Spleen (tissue), 11 donors: ENCODE data around the gene MYOF. TPM values are rescaled to one million over a fixed set of nuclear protein-coding genes. Genes with fewer than 3 reads are reported as not detected.

ENCODE experiments used
- DNase-seq: peaks from one replicate; pipeline ENCODE4 v3.0.0-alpha.2; 2020
- H3K27ac ChIP-seq, 8 donors: fragments of 200-600 bp; sonication (generic) in 7 of 8; 1 replicate in 4 of 8; 2 replicates in 4 of 8; pipeline versions ENCODE4 v1.5.0 to v1.8.0; 2016 to 2021; ENCODE audit warnings: inconsistent platforms in 4 of 8, mild to moderate bottlenecking in 4 of 8, moderate library complexity in 1 of 8
- H3K27me3 ChIP-seq, 7 donors: fragments of 200-600 bp; sonication (generic) in 6 of 7; replicated peaks in 1 of 7; 1 replicate in 4 of 7; 2 replicates in 3 of 7; pipeline versions ENCODE4 v1.5.0 to v1.8.0; 2016 to 2021; ENCODE audit warnings: inconsistent platforms in 3 of 7, mild to moderate bottlenecking in 1 of 7
- H3K36me3 ChIP-seq, 6 donors: fragments of 200-600 bp; sonication (generic) in 5 of 6; 1 replicate in 4 of 6; 2 replicates in 2 of 6; pipeline versions ENCODE4 v1.5.0 to v1.8.0; 2016 to 2021; ENCODE audit warnings: inconsistent platforms in 2 of 6
- H3K4me1 ChIP-seq, 6 donors: fragments of 200-600 bp; sonication (generic) in 5 of 6; 1 replicate in 3 of 6; 2 replicates in 3 of 6; pipeline versions ENCODE4 v1.5.0 to v1.8.0; 2016 to 2021; ENCODE audit warnings: inconsistent platforms in 3 of 6
- H3K4me3 ChIP-seq, 8 donors: fragments of 200-600 bp; sonication (generic) in 7 of 8; 1 replicate in 4 of 8; 2 replicates in 4 of 8; pipeline versions ENCODE4 v1.5.0 to v1.8.0; 2016 to 2021; ENCODE audit warnings: inconsistent platforms in 4 of 8, mild to moderate bottlenecking in 4 of 8, moderate library complexity in 2 of 8
- H3K9me3 ChIP-seq, 8 donors: fragments of 200-600 bp; sonication (generic) in 7 of 8; 1 replicate in 4 of 8; 2 replicates in 4 of 8; pipeline versions ENCODE4 v1.5.0 to v1.8.0; 2016 to 2021; ENCODE audit warnings: inconsistent platforms in 4 of 8
- CTCF ChIP-seq, 11 experiments: fragments of 200-600 bp in 7 of 11; fragments of 450-650 bp in 4 of 11; sonication (generic) in 4 of 11; IDR thresholded peaks in 8 of 11; conservative IDR thresholded peaks in 3 of 11; 1 replicate in 7 of 11; 2 replicates in 4 of 11; pipeline versions ENCODE4 v1.4.0 to v1.8.0; 2016 to 2021; ENCODE audit warnings: antibody characterized with exemption in 11 of 11, inconsistent platforms in 4 of 11, mild to moderate bottlenecking in 1 of 11
- POLR2A ChIP-seq, 3 donors: fragments of 450-650 bp; IDR thresholded peaks; one replicate each; pipeline ENCODE4 v1.5.1; 2017; ENCODE audit warnings: antibody characterized with exemption in 3 of 3, mild to moderate bottlenecking in 1 of 3
- POLR2AphosphoS5 ChIP-seq, 3 donors: sonication (generic); formaldehyde crosslinking; IDR thresholded peaks; one replicate each; pipeline ENCODE4 v1.5.1; 2017; ENCODE audit warnings: antibody characterized with exemption in 3 of 3
- WGBS, 5 donors: extraction: QIAGEN DNeasy Blood & Tissue Kit in 3 of 5; methylation state at CpG; one replicate each; pipeline versions ENCODE4 v1.1.5 to v1.1.7; 2013 to 2018; 5-methylcytosine and 5-hydroxymethylcytosine counted together
- intact Hi-C: fragments of 100-400 bp; cut with DNase I; formaldehyde crosslinking; loops from one replicate; pipeline ENCODE4 v1.15.0; 2023; ENCODE audit warnings: low total_unique reads
- polyA plus RNA-seq, 3 donors: library from polyadenylated mRNA; stranded (reverse); fragments of 200-250 nt; gene quantifications; one replicate each; pipeline ENCODE4 v1.2.1, GENCODE V29; 2013
- total RNA-seq, 7 donors: library from RNA; depleted of rRNA in 3 of 7; stranded (reverse); fragments of >200 nt in 3 of 7; fragmentation: NEBNext Ultra II Directional in 4 of 7; extraction: Animal tissue kit (Norgen Biotek cat#: 25700) in 4 of 7; gene quantifications; one replicate each; pipeline versions ENCODE4 v1.1.0 to v1.2.1, GENCODE V29; 2016 to 2021
- donor health status: healthy with polysubstance abuse.
- donor health status: DM: no; HTN: no; CAD: no; lungs with moderate emphysema.
- donor health status: DM: no; HTN: no; CAD: no.
- donor health status: Bipolar disorder and iron deficiency.
- donor health status: healthy.
- donor health status: DM: no; HTN: no; CAD: no.
- donor health status: DM: yes; HTN: yes; CAD: no.

The MYOF gene
- total and polyA plus RNA-seq, 10 donors, result 1.5 to 50.8 (median 20.9) TPM

- no peak for DNase-seq
- H3K27me3 ChIP-seq, result peaks cover 0 to 5% (median 0%) of the 10 kb centered on the region in 7 donors
- TF ChIP-seq POLR2AphosphoS5 (IDR thresholded peaks at IDR 0.05), result no peak
- TF ChIP-seq POLR2A (IDR thresholded peaks at IDR 0.05), result no peak
- no peak for TF ChIP-seq CTCF (IDR thresholded peaks at IDR 0.05 in 8 of 11, conservative IDR thresholded peaks at IDR 0.05 in 3 of 11)
- no peak overlapping the region for H3K27ac ChIP-seq
- whole genome bisulfite sequencing, 5 donors, result 86 to 95% (median 89%) methylated on average over 6 to 7 of the region's 7 CpGs
- no peak overlapping the region for H3K4me3 ChIP-seq
- H3K4me1 ChIP-seq, result no peaks in the 10 kb centered on the region
- intact Hi-C loops, result no loop called here
- peaks cover 0 to 84% (median 6%) of the 10 kb centered on the region in 6 donors for H3K36me3 ChIP-seq
- H3K9me3 ChIP-seq, result no peaks in the 10 kb centered on the region
These were observed 144.8 kb downstream of the MYOF start for GRCh38 chr10:93337309-93337721.

- DNase-seq, result no peak
- Histone ChIP-seq H3K9me3 (no peaks in the 10 kb centered on the region), H3K36me3 (peaks cover 0 to 83% (median 6%) of the 10 kb centered on the region in 6 donors), H3K27me3 (peaks cover 0 to 11% (median 0%) of the 10 kb centered on the region in 7 donors), H3K4me3 (no peak overlapping the region), H3K27ac (no peak overlapping the region), H3K4me1 (no peaks in the 10 kb centered on the region)
- intact Hi-C loops, result no loop called here
- TF ChIP-seq POLR2AphosphoS5 (IDR thresholded peaks at IDR 0.05) (no peak), CTCF (IDR thresholded peaks at IDR 0.05 in 8 of 11, conservative IDR thresholded peaks at IDR 0.05 in 3 of 11) (no peak), POLR2A (IDR thresholded peaks at IDR 0.05) (no peak)
- 83 to 97% (median 95%) methylated on average over 1 of the region's 1 CpG for WGBS, 5 donors
These were observed 145.5 kb downstream of the MYOF start for GRCh38 chr10:93336678-93337077.

- intact Hi-C loops, result no loop called here
- no peak for DNase-seq
- no peak for TF ChIP-seq CTCF (IDR thresholded peaks at IDR 0.05 in 8 of 11, conservative IDR thresholded peaks at IDR 0.05 in 3 of 11)
- TF ChIP-seq POLR2A (IDR thresholded peaks at IDR 0.05), result no peak
- TF ChIP-seq POLR2AphosphoS5 (IDR thresholded peaks at IDR 0.05), result no peak
- Histone ChIP-seq H3K27ac (no peak overlapping the region), H3K36me3 (peaks cover 0 to 83% (median 6%) of the 10 kb centered on the region in 6 donors), H3K4me3 (no peak overlapping the region), H3K9me3 (no peaks in the 10 kb centered on the region), H3K4me1 (no peaks in the 10 kb centered on the region), H3K27me3 (peaks cover 0 to 17% (median 0%) of the 10 kb centered on the region in 7 donors)
- WGBS, 5 donors, result 88 to 94% (median 90%) methylated on average over 6 of the region's 6 CpGs
These were observed 146.0 kb downstream of the MYOF start for GRCh38 chr10:93336110-93336509.

GRCh38 chr10:93334901-93335327, 147.2 kb downstream of the MYOF start:
- no peaks in the 10 kb centered on the region for H3K9me3 ChIP-seq
- 83 to 93% (median 91%) methylated on average over 9 of the region's 9 CpGs for WGBS, 5 donors
- no peak overlapping the region for H3K27ac ChIP-seq
- H3K27me3 ChIP-seq, result peaks cover 0 to 27% (median 0%) of the 10 kb centered on the region in 7 donors
- H3K36me3 ChIP-seq, result peaks cover 0 to 86% (median 6%) of the 10 kb centered on the region in 6 donors
- no peak for DNase-seq
- H3K4me3 ChIP-seq, result no peak overlapping the region
- intact Hi-C loops, result no loop called here
- no peak for TF ChIP-seq CTCF (IDR thresholded peaks at IDR 0.05 in 8 of 11, conservative IDR thresholded peaks at IDR 0.05 in 3 of 11)
- TF ChIP-seq POLR2AphosphoS5 (IDR thresholded peaks at IDR 0.05), result no peak
- TF ChIP-seq POLR2A (IDR thresholded peaks at IDR 0.05), result no peak
- no peaks in the 10 kb centered on the region for H3K4me1 ChIP-seq
